SU-DHL-6 (cell line): Measurements from ENCODE around the gene TGFA.

Source experiments
- H2AFZ ChIP-seq: fragments of 200-600 bp; sonication (generic); 2 replicates; pipeline ENCODE4 v1.6.1; 2014; ENCODE audit warnings: low read depth, mild to moderate bottlenecking, moderate library complexity, mixed read lengths, antibody characterized with exemption, low read length; ENCODE audit not compliant: severe bottlenecking
- H3F3A ChIP-seq: fragments of 200-600 bp; shearing (Covaris generic); 2 replicates; pipeline ENCODE4 v1.6.0; 2016; ENCODE audit warnings: antibody characterized with exemption, mild to moderate bottlenecking; ENCODE audit not compliant: insufficient read depth
- H3K27ac ChIP-seq: fragments of 200-600 bp; sonication (generic); 2 replicates; pipeline ENCODE4 v1.5.1; 2016; ENCODE audit warnings: low read depth, mild to moderate bottlenecking, low read length, moderate library complexity, mixed read lengths
- H3K27me3 ChIP-seq: fragments of 200-600 bp; sonication (generic), shearing (Covaris generic); 2 replicates; pipeline ENCODE4 v1.6.0; 2014; ENCODE audit warnings: mild to moderate bottlenecking, low read length
- H3K36me3 ChIP-seq: fragments of 200-600 bp; sonication (generic); 2 replicates; pipeline ENCODE4 v1.6.1; 2014; ENCODE audit warnings: mild to moderate bottlenecking, low read length, mixed read lengths
- H3K4me2 ChIP-seq: fragments of 300-600, 200-600 bp; shearing (Covaris generic), sonication (generic); 2 replicates; pipeline ENCODE4 v1.6.0; 2014; ENCODE audit warnings: low read length, low read depth, mild to moderate bottlenecking; ENCODE audit not compliant: poor library complexity, severe bottlenecking
- H3K4me3 ChIP-seq: fragments of 200-600 bp; sonication (generic); 2 replicates; pipeline ENCODE4 v1.5.1; 2014; ENCODE audit warnings: antibody characterized with exemption, low read length, mild to moderate bottlenecking, mixed read lengths; ENCODE audit not compliant: insufficient read depth, poor library complexity, severe bottlenecking
- H3K79me2 ChIP-seq: fragments of 200-600 bp; sonication (generic); 2 replicates; pipeline ENCODE4 v1.6.1; 2014; ENCODE audit warnings: mild to moderate bottlenecking, low read length, moderate library complexity; ENCODE audit not compliant: insufficient read depth
- H3K9ac ChIP-seq: fragments of 200-600 bp; sonication (generic); 2 replicates; pipeline ENCODE4 v1.7.0; 2014; ENCODE audit warnings: mild to moderate bottlenecking, low read length
- H3K9me2 ChIP-seq: fragments of 200-600 bp; sonication (generic); replicated peaks from 2 replicates; pipeline ENCODE4 v1.6.1; 2014; ENCODE audit warnings: low read length; ENCODE audit not compliant: insufficient read depth
- H3K9me3 ChIP-seq: fragments of 200-600 bp; sonication (generic); 2 replicates; pipeline ENCODE4 v1.6.1; 2014; ENCODE audit warnings: low read length, mixed read lengths; ENCODE audit not compliant: insufficient read depth
- H4K20me1 ChIP-seq: fragments of 200-600 bp; sonication (generic); 2 replicates; pipeline ENCODE4 v1.6.1; 2014; ENCODE audit warnings: low read depth, mild to moderate bottlenecking, antibody characterized with exemption, low read length, moderate library complexity, mixed read lengths
- EZH2phosphoT487 ChIP-seq: fragments of 200-600 bp; sonication (generic), shearing (Covaris generic); conservative IDR thresholded peaks from 2 replicates; pipeline ENCODE4 v1.6.1; 2018; ENCODE audit warnings: mild to moderate bottlenecking, antibody characterized with exemption, low read length, moderate library complexity, mixed read lengths
- TF ChIP-seq, protein P1 (sequence below): fragments of 200-600 bp; sonication (generic); IDR thresholded peaks from one replicate; pipeline ENCODE4 v1.5.1; 2017; ENCODE audit warnings: antibody characterized with exemption, mild to moderate bottlenecking, low read length, moderate library complexity; ENCODE audit not compliant: insufficient read depth, poor library complexity, severe bottlenecking

The TGFA gene

DNA sequence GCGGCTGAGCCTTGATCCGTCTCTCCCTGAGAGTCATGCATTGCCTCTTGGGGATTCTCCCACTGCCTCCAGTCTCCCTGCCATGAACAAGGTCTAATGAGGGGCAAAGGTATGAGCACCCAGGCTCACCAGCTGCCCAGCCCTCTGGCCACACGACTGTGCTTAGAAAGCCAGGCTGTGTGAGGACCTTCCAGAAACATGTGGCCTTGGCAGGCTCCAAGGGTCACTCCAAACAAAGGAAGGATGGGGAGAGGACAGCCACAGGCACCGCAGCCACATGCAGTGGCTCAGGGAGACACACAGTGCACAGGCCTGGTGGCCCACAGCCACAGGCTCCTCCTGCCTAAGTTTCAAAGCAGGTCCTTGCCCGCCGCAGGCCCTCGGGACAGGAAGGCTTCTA lies 35.8 kb downstream of the TGFA start:
- Histone ChIP-seq H3K4me2 (no peak overlapping the region), H3K9ac (no peak overlapping the region), H3K27me3 (no peaks in the 10 kb centered on the region), H3F3A (no peaks in the 10 kb centered on the region), H3K9me2 (no peaks in the 10 kb centered on the region), H4K20me1 (no peaks in the 10 kb centered on the region), H3K79me2 (no peaks in the 10 kb centered on the region), H3K9me3 (no peaks in the 10 kb centered on the region), H3K36me3 (no peaks in the 10 kb centered on the region), H3K4me3 (no peak overlapping the region), H2AFZ (no peak overlapping the region), H3K27ac (no peak overlapping the region)
- TF ChIP-seq, protein P1, sequence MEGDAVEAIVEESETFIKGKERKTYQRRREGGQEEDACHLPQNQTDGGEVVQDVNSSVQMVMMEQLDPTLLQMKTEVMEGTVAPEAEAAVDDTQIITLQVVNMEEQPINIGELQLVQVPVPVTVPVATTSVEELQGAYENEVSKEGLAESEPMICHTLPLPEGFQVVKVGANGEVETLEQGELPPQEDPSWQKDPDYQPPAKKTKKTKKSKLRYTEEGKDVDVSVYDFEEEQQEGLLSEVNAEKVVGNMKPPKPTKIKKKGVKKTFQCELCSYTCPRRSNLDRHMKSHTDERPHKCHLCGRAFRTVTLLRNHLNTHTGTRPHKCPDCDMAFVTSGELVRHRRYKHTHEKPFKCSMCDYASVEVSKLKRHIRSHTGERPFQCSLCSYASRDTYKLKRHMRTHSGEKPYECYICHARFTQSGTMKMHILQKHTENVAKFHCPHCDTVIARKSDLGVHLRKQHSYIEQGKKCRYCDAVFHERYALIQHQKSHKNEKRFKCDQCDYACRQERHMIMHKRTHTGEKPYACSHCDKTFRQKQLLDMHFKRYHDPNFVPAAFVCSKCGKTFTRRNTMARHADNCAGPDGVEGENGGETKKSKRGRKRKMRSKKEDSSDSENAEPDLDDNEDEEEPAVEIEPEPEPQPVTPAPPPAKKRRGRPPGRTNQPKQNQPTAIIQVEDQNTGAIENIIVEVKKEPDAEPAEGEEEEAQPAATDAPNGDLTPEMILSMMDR = no peak
- TF ChIP-seq EZH2phosphoT487 = no peak

DNA sequence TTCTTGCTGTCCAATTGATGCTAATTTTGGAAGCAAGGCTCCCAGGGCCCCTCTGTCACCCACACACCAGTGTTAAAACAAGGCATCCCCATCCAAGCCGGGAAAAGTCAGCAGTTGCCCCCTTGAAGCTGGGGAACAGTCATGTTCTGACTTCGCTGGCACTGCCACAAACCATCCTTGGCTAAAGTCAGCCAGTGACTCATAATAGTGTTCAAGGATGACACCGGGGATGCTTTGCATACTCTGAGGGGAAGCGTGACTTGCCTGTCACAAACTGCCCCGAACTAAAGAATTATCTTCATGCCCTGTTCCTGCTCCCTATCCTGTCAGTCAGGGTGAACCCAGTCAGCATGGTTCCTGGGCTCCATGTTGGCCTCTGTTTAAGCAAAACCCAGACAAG lies 37.0 kb downstream of the TGFA start:
- H2AFZ ChIP-seq = no peak overlapping the region
- H3K9me3 ChIP-seq = no peaks in the 10 kb centered on the region
- no peaks in the 10 kb centered on the region for H3K79me2 ChIP-seq
- TF ChIP-seq EZH2phosphoT487 = no peak
- TF ChIP-seq, protein P1 = no peak
- no peaks in the 10 kb centered on the region for H4K20me1 ChIP-seq
- H3K4me3 ChIP-seq = no peak overlapping the region
- no peaks in the 10 kb centered on the region for H3K27me3 ChIP-seq
- no peak overlapping the region for H3K4me2 ChIP-seq
- no peaks in the 10 kb centered on the region for H3F3A ChIP-seq
- H3K27ac ChIP-seq = no peak overlapping the region
- H3K9me2 ChIP-seq = no peaks in the 10 kb centered on the region
- no peak overlapping the region for H3K9ac ChIP-seq
- H3K36me3 ChIP-seq = no peaks in the 10 kb centered on the region

DNA sequence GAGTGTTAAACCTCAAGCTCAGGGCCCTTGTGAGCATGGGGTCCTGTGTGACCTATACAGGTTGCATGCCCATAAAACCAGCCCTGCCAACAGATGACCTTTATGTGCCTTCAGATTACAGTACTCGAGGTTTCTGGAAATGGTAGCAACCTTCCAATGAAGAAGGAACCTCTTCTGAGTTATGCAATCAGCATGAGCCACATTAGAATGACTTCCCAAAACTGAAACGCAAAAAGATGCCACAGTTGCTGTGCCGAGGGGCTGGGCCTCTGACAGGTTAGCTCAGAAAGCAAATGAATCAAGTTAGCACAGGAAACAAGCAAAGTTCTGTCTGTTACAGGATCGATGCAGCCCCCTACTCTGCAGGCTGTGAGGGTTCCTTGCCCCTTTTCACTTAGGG lies 37.7 kb downstream of the TGFA start:
- H3K27me3 ChIP-seq = no peaks in the 10 kb centered on the region
- no peak overlapping the region for H3K4me3 ChIP-seq
- no peak overlapping the region for H3K9ac ChIP-seq
- no peaks in the 10 kb centered on the region for H3K9me2 ChIP-seq
- no peak overlapping the region for H3K27ac ChIP-seq
- H2AFZ ChIP-seq = no peak overlapping the region
- no peak for TF ChIP-seq EZH2phosphoT487
- TF ChIP-seq, protein P1 = no peak
- no peaks in the 10 kb centered on the region for H3F3A ChIP-seq
- H3K79me2 ChIP-seq = no peaks in the 10 kb centered on the region
- H3K4me2 ChIP-seq = no peak overlapping the region
- H4K20me1 ChIP-seq = no peaks in the 10 kb centered on the region
- no peaks in the 10 kb centered on the region for H3K9me3 ChIP-seq
- H3K36me3 ChIP-seq = no peaks in the 10 kb centered on the region

DNA sequence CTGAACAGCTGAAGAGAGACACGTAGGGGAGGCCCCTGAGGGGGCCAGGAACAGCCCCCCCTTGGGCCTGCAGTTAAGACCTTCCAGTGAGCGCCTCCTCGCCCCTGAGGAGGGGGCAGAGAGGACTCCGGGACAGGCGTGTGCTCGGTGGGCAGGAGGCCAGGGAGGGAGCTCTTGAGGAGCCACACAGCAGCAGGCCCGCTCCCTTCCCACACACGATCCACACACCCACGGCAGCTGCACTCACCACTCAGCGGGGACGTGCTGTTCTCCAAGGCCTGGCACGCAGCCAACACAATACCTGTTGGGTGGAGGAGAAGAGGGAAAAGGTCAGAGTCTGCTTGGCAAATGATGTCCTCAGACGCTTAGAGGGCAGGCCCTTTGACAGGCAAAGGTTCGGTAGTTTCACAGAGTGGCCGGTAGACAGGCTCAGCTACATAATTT lies 39.0 kb downstream of the TGFA start:
- Histone ChIP-seq H3K36me3 (no peaks in the 10 kb centered on the region), H3K4me3 (no peak overlapping the region), H3K9me2 (no peaks in the 10 kb centered on the region), H4K20me1 (no peaks in the 10 kb centered on the region), H3K27ac (no peak overlapping the region), H2AFZ (no peak overlapping the region), H3K4me2 (no peak overlapping the region), H3K27me3 (no peaks in the 10 kb centered on the region), H3K9me3 (no peaks in the 10 kb centered on the region), H3K79me2 (no peaks in the 10 kb centered on the region), H3K9ac (no peak overlapping the region), H3F3A (no peaks in the 10 kb centered on the region)
- TF ChIP-seq, protein P1 = no peak
- no peak for TF ChIP-seq EZH2phosphoT487
